22Rv1 (cell line): ENCODE results near the gene HPS1.
A peak's percentile ranks its signal among the peaks of the same experiment; 100 is the strongest.

ENCODE experiments used
- H3K27ac ChIP-seq: fragments of 450-650 bp; 2 replicates; pipeline ENCODE4 v1.5.1; 2017
- CTCF ChIP-seq: fragments of 450-650 bp; IDR thresholded peaks from 2 replicates; pipeline ENCODE4 v1.5.1; 2017; ENCODE audit warnings: mild to moderate bottlenecking
- ZFX ChIP-seq: fragments of 450-650 bp; IDR thresholded peaks from 2 replicates; pipeline ENCODE4 v1.6.1; 2017; ENCODE audit warnings: antibody characterized with exemption, borderline replicate concordance

HPS1 gene

GRCh38 chr10:98415731-98416119 is 31.0 kb downstream of the HPS1 start:
- TF ChIP-seq CTCF = no peak
- peak overlapping the region; percentile 73 for H3K27ac ChIP-seq

- peak within 1 kb of the TSS; percentile 73 for H3K27ac ChIP-seq
- TF ChIP-seq ZFX (no peak), CTCF (no peak)
These were observed 31.6 kb downstream of the HPS1 start, which contains the start of gene PYROXD2 for GRCh38 chr10:98414932-98415730. TSS of gene PYROXD2 (minus strand) at chr10:98415182. CDS start at chr10:98415135, 47 bp downstream.

GRCh38 chr10:98414578-98414931 is 32.2 kb downstream of the HPS1 start:
- TF ChIP-seq ZFX (no peak), CTCF (no peak)
- peak overlapping the region; percentile 73 for H3K27ac ChIP-seq

- H3K27ac ChIP-seq = no peak overlapping the region
- TF ChIP-seq CTCF = no peak
- no peak for TF ChIP-seq ZFX
These were observed 35.0 kb downstream of the HPS1 start for GRCh38 chr10:98411768-98412167.

GRCh38 chr10:98411166-98411565 is 35.6 kb downstream of the HPS1 start:
- TF ChIP-seq CTCF (no peak), ZFX (no peak)
- H3K27ac ChIP-seq = no peak overlapping the region

GRCh38 chr10:98410759-98411158 is 36.0 kb downstream of the HPS1 start:
- TF ChIP-seq CTCF = no peak
- no peak for TF ChIP-seq ZFX
- H3K27ac ChIP-seq = no peak overlapping the region

GRCh38 chr10:98410135-98410743 is 36.5 kb downstream of the HPS1 start:
- H3K27ac ChIP-seq = no peak overlapping the region
- TF ChIP-seq CTCF (no peak), ZFX (no peak)
